SK-N-SH treated with all-trans-retinoic acid at 6 μM for 48 hours (cell line): ENCODE results near the gene CYFIP1.

Source experiments
- ZFP30 ChIP-seq: fragments of 450-650 bp; formaldehyde crosslinking; IDR thresholded peaks from 2 replicates; pipeline ENCODE4 v1.5.0; 2022; ENCODE audit warnings: mild to moderate bottlenecking, moderate library complexity
- ZNF70 ChIP-seq: fragments of 450-650 bp; formaldehyde crosslinking; IDR thresholded peaks from 2 replicates; pipeline ENCODE4 v1.5.0; 2020; ENCODE audit warnings: mild to moderate bottlenecking, moderate library complexity

DNA sequence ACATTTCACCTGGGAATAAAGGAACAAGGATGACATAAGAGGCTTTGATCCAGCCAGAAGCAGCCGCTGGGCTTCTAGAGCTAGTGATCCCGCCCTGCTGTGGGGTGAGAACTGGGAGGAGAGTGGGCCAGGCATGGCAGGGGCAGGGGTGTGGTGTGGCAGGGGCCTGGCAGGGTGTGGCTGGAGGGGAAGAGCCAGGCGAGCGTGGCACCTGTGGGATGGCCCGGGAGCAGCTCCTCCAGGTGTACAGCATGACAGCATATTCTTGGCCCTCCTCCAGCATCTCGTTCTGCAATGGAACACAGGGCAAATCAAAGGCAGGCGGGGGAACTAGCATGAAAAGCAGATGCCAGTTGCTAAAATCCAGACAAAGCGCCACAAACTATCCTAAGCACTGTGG is 35.5 kb downstream of the CYFIP1 start:
- TF ChIP-seq ZFP30 (no peak), ZNF70 (no peak)
